ENCODE results near the gene GMPPB.
A peak's percentile ranks its signal among the peaks of the same experiment; 100 is the strongest.
"Not testable (repeated sequence)": the region's sequence is repeated elsewhere in the genome, so short reads cannot be mapped to it uniquely, and the experiment has no call there.

The GMPPB gene

GRCh38 chr3:49689046-49689907 is 34.5 kb downstream of the GMPPB start, which contains the start of the genes MST1 and RNF123:
MST1 (minus strand) TSS chr3:49689474; CDS start chr3:49688691, 783 bp downstream.
RNF123 (plus strand) TSS chr3:49689557; CDS start chr3:49691166, 1,609 bp downstream.
- peak; percentile 96 for DNase-seq

DNA sequence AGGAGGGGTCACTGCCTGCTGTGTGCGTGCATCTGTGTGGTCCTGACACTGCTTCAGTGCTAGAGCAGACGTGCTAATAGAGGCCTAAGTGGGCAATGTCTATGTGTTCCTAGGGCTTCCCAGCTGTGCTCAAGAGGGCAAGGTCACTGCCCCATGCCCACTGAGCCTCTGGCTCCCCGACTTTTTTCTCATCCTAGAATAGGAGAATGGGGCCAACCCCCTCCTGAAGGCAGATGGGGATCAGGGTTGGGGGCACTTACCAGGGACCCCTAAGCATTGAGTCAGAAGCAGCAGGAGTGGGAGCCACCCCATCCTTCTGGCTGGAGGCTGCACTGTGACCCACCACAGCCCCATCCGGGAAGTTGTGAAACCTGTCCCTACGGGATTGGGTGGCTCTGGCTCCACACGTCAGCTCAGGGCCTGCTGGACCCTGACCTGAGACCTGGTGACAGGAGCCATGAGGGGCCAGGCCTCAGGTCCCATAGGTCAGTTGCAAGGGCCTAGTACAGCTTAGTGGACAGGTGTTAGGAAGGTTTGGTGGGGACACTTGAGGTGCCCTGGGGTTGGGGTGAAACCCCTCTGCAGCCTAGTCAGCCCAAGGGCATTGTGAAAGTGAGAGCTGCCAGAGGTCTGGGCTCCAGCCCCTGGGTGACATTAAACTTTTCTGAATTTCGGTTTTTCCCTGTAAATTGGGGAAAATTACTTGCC is 35.3 kb downstream of the GMPPB start:
- peak; percentile 35 for DNase-seq

GRCh38 chr3:49687424-49687795 is 36.3 kb downstream of the GMPPB start:
- not testable (repeated sequence) for DNase-seq

GRCh38 chr3:49686769-49687423 is 36.9 kb downstream of the GMPPB start:
- DNase-seq = peak; percentile 76

DNA sequence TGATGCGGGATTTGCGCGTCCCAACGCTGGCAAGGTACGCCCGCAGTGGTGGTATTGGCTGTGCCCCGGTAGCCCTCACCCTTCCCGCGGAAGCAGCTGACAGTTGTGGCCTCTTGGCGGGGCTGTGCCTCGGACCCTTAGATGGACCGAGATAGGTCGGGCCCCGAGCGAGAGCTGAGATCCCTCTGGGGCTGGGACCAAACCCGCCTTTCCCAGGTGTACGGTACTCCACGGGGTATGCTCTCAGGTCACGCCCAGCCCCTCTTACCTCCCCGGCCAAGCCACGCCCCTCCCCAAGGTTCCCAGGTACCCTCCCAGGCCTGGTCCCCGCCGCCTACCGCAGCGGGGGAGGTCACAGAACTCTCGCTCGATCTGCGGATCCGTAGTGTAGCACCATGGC is 37.4 kb downstream of the GMPPB start:
- peak; percentile 49 for DNase-seq

GRCh38 chr3:49685846-49686245 is 37.9 kb downstream of the GMPPB start:
- DNase-seq = not testable (repeated sequence)

GRCh38 chr3:49685103-49685502 is 38.6 kb downstream of the GMPPB start:
- not testable (repeated sequence) for DNase-seq

GRCh38 chr3:49684453-49684852 is 39.3 kb downstream of the GMPPB start:
- DNase-seq = not testable (repeated sequence)

GRCh38 chr3:49683162-49683561 is 40.6 kb downstream of the GMPPB start:
- no peak for DNase-seq

GRCh38 chr3:49681543-49681942 is 42.2 kb downstream of the GMPPB start:
- no peak for DNase-seq

DNA sequence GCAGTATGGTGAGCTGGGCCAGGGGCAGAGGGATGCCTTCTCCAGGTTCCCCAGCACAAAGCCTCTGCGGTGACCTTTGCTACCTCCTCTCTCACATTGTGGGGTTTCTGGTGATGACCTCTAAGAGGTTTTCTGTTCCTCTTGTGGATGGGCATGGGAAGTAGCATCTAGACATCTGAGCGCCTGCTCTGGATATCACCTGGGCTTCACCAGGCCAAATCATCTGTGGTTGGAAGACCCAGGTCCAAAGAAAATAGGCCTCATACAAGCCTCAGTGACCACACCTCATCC is 42.6 kb downstream of the GMPPB start:
- no peak for DNase-seq

DNA sequence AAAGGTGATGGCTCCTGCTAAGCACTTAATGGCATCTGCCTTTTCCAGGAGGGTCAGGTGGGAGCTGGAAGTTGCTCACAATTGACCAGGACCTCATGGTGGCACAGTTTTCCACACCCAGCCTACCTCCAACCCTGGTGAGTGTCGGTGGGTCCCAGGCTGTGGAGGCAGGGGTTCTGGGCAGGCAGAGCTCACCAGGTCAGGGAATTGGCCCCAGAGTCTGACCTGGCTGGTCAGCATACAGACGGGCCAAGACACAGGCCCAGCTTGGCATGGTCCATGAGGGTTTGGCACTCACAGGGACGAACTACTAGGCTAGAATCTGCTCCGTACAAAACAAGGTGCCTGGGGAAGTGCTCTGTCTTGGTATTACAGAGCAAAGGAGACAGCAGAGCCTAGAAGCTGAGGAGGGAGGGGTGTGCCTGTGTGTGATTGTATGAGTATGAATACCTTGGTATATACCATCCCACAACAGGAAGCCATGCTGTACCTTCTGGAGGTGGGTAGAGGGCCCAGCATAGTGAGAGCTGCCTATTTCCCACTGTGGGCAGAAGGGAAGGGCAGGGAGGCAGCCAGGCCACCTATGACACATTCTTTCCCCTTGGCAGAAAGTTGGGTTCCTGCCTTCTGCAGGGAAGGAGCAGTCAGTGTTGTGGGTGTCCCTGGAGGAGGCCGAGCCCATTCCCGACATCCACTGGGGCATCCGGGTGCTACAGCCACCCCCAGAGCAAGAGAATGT is 43.1 kb downstream of the GMPPB start:
- DNase-seq = no peak

GRCh38 chr3:49675912-49676311 is 47.8 kb downstream of the GMPPB start:
- DNase-seq = no peak

DNA sequence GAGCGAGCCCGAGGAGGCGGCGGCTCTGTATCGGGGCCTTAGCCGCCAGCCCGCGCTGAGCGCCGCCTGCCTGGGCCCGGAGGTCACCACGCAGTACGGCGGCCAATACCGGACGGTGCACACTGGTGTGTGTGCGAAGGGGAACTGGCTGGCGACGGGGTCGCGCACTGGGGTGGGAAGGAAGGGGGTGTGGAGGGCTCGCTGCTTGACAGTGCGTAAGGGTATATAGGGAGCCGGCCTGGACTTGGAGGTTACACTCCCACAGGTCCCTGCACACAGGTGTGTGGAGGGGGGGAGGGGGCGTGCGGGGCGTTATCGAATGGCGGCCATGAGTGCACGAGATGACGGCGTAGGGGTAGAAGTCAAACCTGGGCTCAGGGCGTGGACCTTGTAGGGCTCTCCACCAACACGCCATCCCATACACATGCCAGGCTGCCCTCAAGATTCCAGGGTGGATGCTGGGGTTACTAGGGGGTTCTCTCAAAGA is 49.2 kb downstream of the GMPPB start:
- DNase-seq = peak; percentile 51

DNA sequence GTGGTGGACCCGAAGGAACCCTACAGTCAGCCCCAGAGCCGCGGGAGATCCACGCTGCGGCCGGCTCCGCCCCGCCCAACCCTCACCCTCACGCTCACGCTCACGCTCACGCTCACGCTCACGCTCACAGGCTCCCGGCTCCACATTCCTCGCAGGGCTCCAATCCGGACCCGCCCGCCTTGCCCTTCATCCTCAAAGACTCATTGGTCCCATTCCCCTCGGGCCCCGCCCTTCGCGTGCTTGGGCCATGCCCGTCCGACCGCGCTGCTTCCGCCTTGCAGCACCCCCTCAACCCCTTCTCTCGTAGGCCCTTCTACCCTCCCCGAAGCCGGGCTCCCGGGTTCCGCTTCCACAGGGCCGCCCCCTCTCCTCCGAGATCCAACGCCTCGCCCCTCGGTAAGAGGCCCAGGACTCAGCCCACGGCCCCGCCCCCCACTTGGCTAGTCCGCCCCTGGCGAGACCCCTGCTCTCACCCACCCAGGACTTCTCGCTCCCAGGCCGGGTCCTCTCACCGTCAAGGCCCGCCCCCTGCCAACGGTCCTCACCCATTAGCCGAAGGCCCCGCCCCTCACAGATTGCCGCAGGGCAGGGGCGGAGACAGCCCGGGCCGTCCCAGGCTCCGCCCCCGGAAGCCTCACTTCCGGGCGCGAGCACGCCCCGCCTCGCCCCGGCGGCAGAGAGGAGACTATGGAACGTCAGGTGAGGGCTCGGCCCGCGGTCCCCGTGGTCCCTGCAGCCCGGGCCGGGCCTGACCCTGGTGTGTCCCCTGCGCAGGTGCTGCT is 49.8 kb downstream of the GMPPB start, which contains the start of gene APEH:
APEH (plus strand) TSS at position 637 of the 782 bp plus-strand sequence; CDS start at position 688, 51 bp downstream.
- peak; percentile 98 for DNase-seq

GRCh38 chr3:49673121-49673714 is 50.5 kb downstream of the GMPPB start:
- DNase-seq = no peak

- DNase-seq = peak; percentile 84
These were observed 52.2 kb downstream of the GMPPB start for GRCh38 chr3:49671291-49672288.

DNA sequence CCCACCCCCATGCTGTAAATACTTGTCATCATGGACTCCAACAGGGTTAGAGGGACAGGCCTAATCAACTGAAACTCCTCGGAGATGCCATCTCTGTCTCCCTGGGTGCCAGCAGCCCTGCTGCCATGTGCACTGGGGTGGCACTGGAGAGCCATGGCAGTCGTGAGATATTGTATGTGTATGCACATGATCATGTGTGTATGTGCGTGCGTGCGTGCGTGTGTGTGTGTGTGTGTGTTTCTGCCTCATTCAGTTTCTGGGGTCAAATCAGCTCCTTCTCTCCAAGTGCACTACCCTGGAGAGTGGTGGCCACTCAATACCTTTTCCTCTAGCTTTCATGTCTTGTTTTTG is 52.8 kb downstream of the GMPPB start:
- no peak for DNase-seq
